GM23248 (cell line): ENCODE results near the gene PLEKHA6. TPM values are rescaled to one million over a fixed set of nuclear protein-coding genes. Genes with fewer than 3 reads are reported as not detected.

Experiments
- DNase-seq: peaks from one replicate; pipeline ENCODE4 v3.0.0-alpha.2; 2015
- H2AFZ ChIP-seq: fragments of 200-600 bp; sonication (generic); 2 replicates; pipeline ENCODE4 v1.6.1; 2016; ENCODE audit warnings: antibody characterized with exemption
- H3F3A ChIP-seq: fragments of 200-600 bp; sonication (generic); 2 replicates; pipeline ENCODE4 v1.6.1; 2016; ENCODE audit warnings: mild to moderate bottlenecking, antibody characterized with exemption, mixed run types; ENCODE audit not compliant: insufficient read depth
- H3K27ac ChIP-seq: fragments of 200-600 bp; sonication (generic); 2 replicates; pipeline ENCODE4 v1.5.1; 2016; ENCODE audit warnings: mild to moderate bottlenecking
- H3K27me3 ChIP-seq: fragments of 200-600 bp; sonication (generic); replicated peaks from 2 replicates; pipeline ENCODE4 v1.6.1; 2016; ENCODE audit warnings: mild to moderate bottlenecking; ENCODE audit not compliant: insufficient read depth
- H3K36me3 ChIP-seq: fragments of 200-600 bp; sonication (generic); 2 replicates; pipeline ENCODE4 v1.6.1; 2016; ENCODE audit warnings: low read depth, mild to moderate bottlenecking
- H3K4me1 ChIP-seq: fragments of 200-600 bp; sonication (generic); 2 replicates; pipeline ENCODE4 v1.6.1; 2016; ENCODE audit warnings: mild to moderate bottlenecking; ENCODE audit not compliant: insufficient read depth
- H3K4me2 ChIP-seq: fragments of 200-600 bp; sonication (generic); one replicate; pipeline ENCODE4 v1.6.1; 2016; ENCODE audit warnings: mild to moderate bottlenecking; ENCODE audit not compliant: unreplicated experiment
- H3K4me3 ChIP-seq: fragments of 200-600 bp; sonication (generic); 2 replicates; pipeline ENCODE4 v1.5.1; 2016; ENCODE audit warnings: mild to moderate bottlenecking
- H3K79me2 ChIP-seq: fragments of 200-600 bp; sonication (generic); 2 replicates; pipeline ENCODE4 v1.6.1; 2016; ENCODE audit warnings: mild to moderate bottlenecking; ENCODE audit not compliant: insufficient read depth
- H3K9ac ChIP-seq: fragments of 200-600 bp; sonication (generic); 2 replicates; pipeline ENCODE4 v1.6.1; 2016; ENCODE audit warnings: mild to moderate bottlenecking
- H3K9me2 ChIP-seq: fragments of 200-600 bp; sonication (generic); 2 replicates; pipeline ENCODE4 v1.6.1; 2016; ENCODE audit warnings: mixed run types, mild to moderate bottlenecking, moderate library complexity; ENCODE audit not compliant: insufficient read depth
- H3K9me3 ChIP-seq: fragments of 200-600 bp; sonication (generic); one replicate; pipeline ENCODE4 v1.6.1; 2017; ENCODE audit warnings: low read depth
- H4K20me1 ChIP-seq: fragments of 200-600 bp; sonication (generic); 2 replicates; pipeline ENCODE4 v1.6.0; 2016; ENCODE audit not compliant: insufficient read depth
- EZH2 ChIP-seq: fragments of 200-600 bp; sonication (generic); IDR thresholded peaks from 2 replicates; pipeline ENCODE4 v1.6.1; 2018; ENCODE audit warnings: antibody characterized with exemption, mild to moderate bottlenecking; ENCODE audit not compliant: insufficient read depth, poor library complexity, severe bottlenecking
- EZH2phosphoT487 ChIP-seq: fragments of 200-600 bp; sonication (generic); IDR thresholded peaks from 2 replicates; pipeline ENCODE4 v1.6.1; 2018; ENCODE audit warnings: antibody characterized with exemption, moderate library complexity, mild to moderate bottlenecking, low read depth; ENCODE audit not compliant: insufficient read depth
- WGBS, 2 experiments: methylation state at CpG; one replicate each; pipeline ENCODE4 v1.1.6; 2015 to 2017; ENCODE audit warnings: low lambda C conversion rate in 2 of 2, low coverage in 1 of 2; ENCODE audit errors: missing lambda C conversion rate in 2 of 2; 5-methylcytosine and 5-hydroxymethylcytosine counted together
- in situ Hi-C: fragments of 300-500 bp; cut with MboI; formaldehyde crosslinking; loops from 2 replicates; pipeline ENCODE4 v1.15.0; 2020
- polyA plus RNA-seq: library from polyadenylated mRNA; unstranded; fragments of >200 nt; fragmentation: Nextera tagmentation; extraction: Ambion mirVana; gene quantifications from 2 replicates; pipeline ENCODE4 v1.2.1, GENCODE V29; 2016
- total RNA-seq: library from RNA; depleted of rRNA; stranded (reverse); fragments of >200 nt; shearing (Covaris generic); gene quantifications from 2 replicates; pipeline ENCODE4 v1.2.3, GENCODE V29; 2014

PLEKHA6 gene
- total and polyA plus RNA-seq, 2 experiments from 2014 or later = 4.5 to 7.3 TPM

- DNase-seq = no peak
- Histone ChIP-seq H4K20me1 (no peaks in the 10 kb centered on the region), H2AFZ (no peak overlapping the region), H3K79me2 (no peaks in the 10 kb centered on the region), H3K9ac (no peak overlapping the region), H3K9me3 (no peaks in the 10 kb centered on the region), H3K36me3 (no peaks in the 10 kb centered on the region), H3K27me3 (peaks cover 5% of the 10 kb centered on the region; the same call in 1 of the 2 replicates), H3F3A (0 out of 2 replicates have a peak, but pooled peaks cover 3% of the 10 kb centered on the region), H3K9me2 (no peaks in the 10 kb centered on the region), H3K4me3 (no peak overlapping the region), H3K4me2 (no peak overlapping the region), H3K27ac (no peak overlapping the region), H3K4me1 (peaks cover 21% of the 10 kb centered on the region)
- WGBS, 2 experiments = 84 to 86% methylated on average over 2 of the region's 2 CpGs
- in situ Hi-C loops = no loop called here
- TF ChIP-seq EZH2phosphoT487 (no peak), EZH2 (no peak)
Measured at GRCh38 chr1:204194080-204194479, 165.6 kb downstream of the PLEKHA6 start.

- H2AFZ ChIP-seq = no peak overlapping the region
- H3K4me1 ChIP-seq = peaks cover 8% of the 10 kb centered on the region; the same call in 1 of the 2 replicates
- H3K27ac ChIP-seq = no peak overlapping the region
- no peak overlapping the region for H3K4me2 ChIP-seq
- no peaks in the 10 kb centered on the region for H3K36me3 ChIP-seq
- in situ Hi-C loops = no loop called here
- no peaks in the 10 kb centered on the region for H3K9me3 ChIP-seq
- peak; percentile 22 for DNase-seq
- 88 to 98% methylated on average over 3 of the region's 3 CpGs for WGBS, 2 experiments
- H3K4me3 ChIP-seq = no peak overlapping the region
- no peaks in the 10 kb centered on the region for H4K20me1 ChIP-seq
- peaks cover 5% of the 10 kb centered on the region; the same call in 1 of the 2 replicates for H3K27me3 ChIP-seq
- no peak overlapping the region for H3K9ac ChIP-seq
- H3F3A ChIP-seq = 0 out of 2 replicates have a peak, but pooled peaks cover 3% of the 10 kb centered on the region
- no peaks in the 10 kb centered on the region for H3K9me2 ChIP-seq
- TF ChIP-seq EZH2phosphoT487 = no peak
- no peak for TF ChIP-seq EZH2
- H3K79me2 ChIP-seq = no peaks in the 10 kb centered on the region
Measured at GRCh38 chr1:204192589-204193352, 167.0 kb downstream of the PLEKHA6 start.

GRCh38 chr1:204192046-204192445 lies 167.7 kb downstream of the PLEKHA6 start:
- in situ Hi-C loops = no loop called here
- H2AFZ ChIP-seq = no peak overlapping the region
- H3K4me3 ChIP-seq = no peak overlapping the region
- no peaks in the 10 kb centered on the region for H3K79me2 ChIP-seq
- WGBS, 2 experiments = 95 to 98% methylated on average over 2 of the region's 2 CpGs
- H3K9me2 ChIP-seq = no peaks in the 10 kb centered on the region
- H3K4me2 ChIP-seq = no peak overlapping the region
- H3K27ac ChIP-seq = no peak overlapping the region
- no peaks in the 10 kb centered on the region for H3K36me3 ChIP-seq
- H3K27me3 ChIP-seq = peaks cover 11% of the 10 kb centered on the region; the same call in 1 of the 2 replicates
- TF ChIP-seq EZH2 = no peak
- no peak for TF ChIP-seq EZH2phosphoT487
- H3F3A ChIP-seq = 0 out of 2 replicates have a peak, but pooled peaks cover 3% of the 10 kb centered on the region
- no peaks in the 10 kb centered on the region for H4K20me1 ChIP-seq
- no peak overlapping the region for H3K9ac ChIP-seq
- no peak for DNase-seq
- peaks cover 8% of the 10 kb centered on the region; the same call in 1 of the 2 replicates for H3K4me1 ChIP-seq
- no peaks in the 10 kb centered on the region for H3K9me3 ChIP-seq

- 70 to 79% methylated on average over 7 of the region's 7 CpGs for WGBS, 2 experiments
- Histone ChIP-seq H3K36me3 (no peaks in the 10 kb centered on the region), H3K4me2 (no peak overlapping the region), H3K4me1 (peaks cover 8% of the 10 kb centered on the region; the same call in 1 of the 2 replicates), H2AFZ (no peak overlapping the region), H3K9ac (no peak overlapping the region), H3K79me2 (no peaks in the 10 kb centered on the region), H4K20me1 (no peaks in the 10 kb centered on the region), H3K9me3 (no peaks in the 10 kb centered on the region), H3K27ac (no peak overlapping the region), H3K27me3 (peaks cover 17% of the 10 kb centered on the region; the same call in 1 of the 2 replicates), H3K4me3 (no peak overlapping the region), H3F3A (0 out of 2 replicates have a peak, but pooled peaks cover 3% of the 10 kb centered on the region), H3K9me2 (no peaks in the 10 kb centered on the region)
- TF ChIP-seq EZH2 = no peak
- no peak for TF ChIP-seq EZH2phosphoT487
- no peak for DNase-seq
- in situ Hi-C loops = no loop called here
Measured at GRCh38 chr1:204191456-204191855, 168.3 kb downstream of the PLEKHA6 start.
